Caco-2 (cell line): ENCODE data around the gene BCL10. TPM values are rescaled to one million over a fixed set of nuclear protein-coding genes. Genes with fewer than 3 reads are reported as not detected.

Experiments
- BruUV-seq: library from RNA; stranded (reverse); fragments of 400-500 nt; replicated peaks from 2 replicates; lab custom pipeline; 2021; lab: Mats Ljungman, UMichigan
- CTCF ChIA-PET: fragments of 300-600 bp; sonication (Branson Sonifier 250); formaldehyde crosslinking; loops from one replicate; lab custom pipeline; 2022; ENCODE audit warnings: antibody characterized with exemption; lab: Charles Lee
- POLR2A ChIA-PET: fragments of 300-600 bp; sonication (Branson Sonifier 250); formaldehyde crosslinking; loops from one replicate; lab custom pipeline; 2022; ENCODE audit warnings: antibody characterized with exemption; lab: Charles Lee
- DNase-seq, 2 experiments: peaks; one replicate each; pipeline versions ENCODE4 v3.0.0 to v3.0.0-alpha.2; 2020 to 2022
- H3K27me3 ChIP-seq: replicated peaks from 2 replicates; pipeline ENCODE4 v1.6.0; 2011; ENCODE audit warnings: low read length; ENCODE audit not compliant: control insufficient read depth, insufficient read depth
- H3K36me3 ChIP-seq: 2 replicates; pipeline ENCODE4 v1.5.1; 2011; ENCODE audit warnings: low read length; ENCODE audit not compliant: control insufficient read depth, insufficient read depth
- H3K4me1 ChIP-seq: fragments of 250-450 bp; sonication (Bioruptor Pico); 2 replicates; pipeline ENCODE4 v1.5.1; 2020; ENCODE audit warnings: mild to moderate bottlenecking
- H3K4me3 ChIP-seq: 2 replicates; pipeline ENCODE4 v1.5.1; 2011; ENCODE audit warnings: low read depth, mild to moderate bottlenecking, control low read depth, low read length
- H3K9me3 ChIP-seq: fragments of 250-450 bp; sonication (Bioruptor Pico); 2 replicates; pipeline ENCODE4 v1.5.1; 2020; ENCODE audit warnings: mild to moderate bottlenecking, moderate library complexity
- H3K27ac Mint-ChIP-seq: one replicate; pipeline ENCODE4 v1.8.0; 2022; ENCODE audit warnings: mixed read lengths; ENCODE audit not compliant: unreplicated experiment
- H3K27me3 Mint-ChIP-seq: one replicate; pipeline ENCODE4 v1.8.0; 2022; ENCODE audit warnings: mixed read lengths; ENCODE audit not compliant: insufficient read depth, unreplicated experiment
- H3K36me3 Mint-ChIP-seq: one replicate; pipeline ENCODE4 v1.8.0; 2022; ENCODE audit warnings: mild to moderate bottlenecking, mixed read lengths; ENCODE audit not compliant: insufficient read depth, unreplicated experiment
- H3K4me1 Mint-ChIP-seq: one replicate; pipeline ENCODE4 v1.8.0; 2022; ENCODE audit warnings: low read depth, mixed read lengths; ENCODE audit not compliant: unreplicated experiment
- H3K4me3 Mint-ChIP-seq: one replicate; pipeline ENCODE4 v1.8.0; 2022; ENCODE audit warnings: mild to moderate bottlenecking, moderate library complexity, mixed read lengths; ENCODE audit not compliant: unreplicated experiment
- H3K9me3 Mint-ChIP-seq: one replicate; pipeline ENCODE4 v1.8.0; 2022; ENCODE audit warnings: mixed read lengths; ENCODE audit not compliant: unreplicated experiment
- intact Hi-C: fragments of 100-400 bp; cut with micrococcal nuclease; formaldehyde crosslinking; loops from one replicate; pipeline ENCODE4 v1.10.0; 2022; ENCODE audit not compliant: unreplicated experiment
- total RNA-seq: library from RNA; stranded (reverse); gene quantifications from 2 replicates; pipeline ENCODE4 v1.2.3, GENCODE V29; 2022
- TF ChIP-seq, protein P1 (sequence below), 2 experiments: fragments of 200-600 bp in 1 of 2; IDR thresholded peaks; 1 replicate in 1 of 2; 2 replicates in 1 of 2; pipeline versions ENCODE4 v1.5.1 to v1.8.0; 2011 to 2022; ENCODE audit warnings: antibody characterized with exemption in 1 of 2, control low read depth in 1 of 2, inconsistent platforms in 1 of 2, low read depth in 1 of 2, low read length in 1 of 2, mild to moderate bottlenecking in 1 of 2, moderate library complexity in 1 of 2; ENCODE audit not compliant: insufficient read depth in 1 of 2, severe bottlenecking in 1 of 2, unreplicated experiment in 1 of 2

The BCL10 gene
- total RNA-seq, 1 experiment from 2014 or later: 18.1 TPM

DNA sequence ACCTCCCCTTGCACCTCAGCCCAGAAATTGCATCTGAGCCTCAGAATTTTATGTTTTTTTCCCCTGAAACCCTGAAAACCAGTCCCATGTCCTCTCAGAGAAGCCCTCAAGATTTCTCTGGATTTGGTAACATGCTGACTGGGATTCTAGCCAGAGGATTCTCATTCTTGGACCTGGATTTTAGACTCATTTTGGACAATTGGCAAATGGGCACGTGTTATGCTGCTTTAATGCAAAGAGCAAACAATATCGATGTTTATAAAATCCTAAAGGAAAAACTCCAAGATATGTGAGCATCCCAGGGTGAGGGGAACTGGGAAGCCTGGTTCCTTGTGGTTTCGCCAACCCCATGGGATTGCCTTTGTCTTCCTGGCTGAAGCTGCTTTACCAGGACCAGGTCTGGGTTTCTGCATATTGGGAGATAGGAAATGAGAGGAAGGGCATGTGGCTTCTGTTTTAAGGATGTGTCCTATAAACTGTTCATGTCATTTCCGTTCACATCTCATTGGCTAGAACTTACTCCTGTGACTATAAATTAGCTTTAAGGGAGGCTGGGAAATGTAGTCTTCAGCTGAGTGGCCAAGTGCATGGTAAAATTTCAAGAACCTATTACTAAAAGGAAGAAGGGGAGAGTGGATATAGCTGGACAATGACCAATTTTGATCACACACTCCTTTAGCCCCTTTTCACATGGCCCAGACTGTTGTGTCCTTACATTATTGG, 27.2 kb upstream of the BCL10 start:
- intact Hi-C loops: no loop called here
- Histone ChIP-seq H3K9me3 (no peaks in the 10 kb centered on the region), H3K27me3 (no peaks in the 10 kb centered on the region), H3K4me1 (peaks cover 3% of the 10 kb centered on the region), H3K36me3 (no peaks in the 10 kb centered on the region), H3K4me3 (no peak overlapping the region)
- peaks cover 5% of the 10 kb centered on the region for H3K36me3 Mint-ChIP-seq
- no peaks in the 10 kb centered on the region for H3K9me3 Mint-ChIP-seq
- POLR2A ChIA-PET: no interaction called here
- CTCF ChIA-PET: no interaction called here
- no TSS peak for BruUV-seq
- H3K27me3 Mint-ChIP-seq: no peaks in the 10 kb centered on the region
- H3K4me3 Mint-ChIP-seq: no peak overlapping the region
- H3K27ac Mint-ChIP-seq: no peak overlapping the region
- TF ChIP-seq, protein P1, sequence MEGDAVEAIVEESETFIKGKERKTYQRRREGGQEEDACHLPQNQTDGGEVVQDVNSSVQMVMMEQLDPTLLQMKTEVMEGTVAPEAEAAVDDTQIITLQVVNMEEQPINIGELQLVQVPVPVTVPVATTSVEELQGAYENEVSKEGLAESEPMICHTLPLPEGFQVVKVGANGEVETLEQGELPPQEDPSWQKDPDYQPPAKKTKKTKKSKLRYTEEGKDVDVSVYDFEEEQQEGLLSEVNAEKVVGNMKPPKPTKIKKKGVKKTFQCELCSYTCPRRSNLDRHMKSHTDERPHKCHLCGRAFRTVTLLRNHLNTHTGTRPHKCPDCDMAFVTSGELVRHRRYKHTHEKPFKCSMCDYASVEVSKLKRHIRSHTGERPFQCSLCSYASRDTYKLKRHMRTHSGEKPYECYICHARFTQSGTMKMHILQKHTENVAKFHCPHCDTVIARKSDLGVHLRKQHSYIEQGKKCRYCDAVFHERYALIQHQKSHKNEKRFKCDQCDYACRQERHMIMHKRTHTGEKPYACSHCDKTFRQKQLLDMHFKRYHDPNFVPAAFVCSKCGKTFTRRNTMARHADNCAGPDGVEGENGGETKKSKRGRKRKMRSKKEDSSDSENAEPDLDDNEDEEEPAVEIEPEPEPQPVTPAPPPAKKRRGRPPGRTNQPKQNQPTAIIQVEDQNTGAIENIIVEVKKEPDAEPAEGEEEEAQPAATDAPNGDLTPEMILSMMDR (IDR thresholded peaks at IDR 0.05; ENCODE audit: insufficient read depth in 1 of 2, low read depth in 1 of 2, low read length in 1 of 2, severe bottlenecking in 1 of 2, unreplicated experiment in 1 of 2): no peak
- DNase-seq: no peak
- H3K4me1 Mint-ChIP-seq: no peaks in the 10 kb centered on the region

DNA sequence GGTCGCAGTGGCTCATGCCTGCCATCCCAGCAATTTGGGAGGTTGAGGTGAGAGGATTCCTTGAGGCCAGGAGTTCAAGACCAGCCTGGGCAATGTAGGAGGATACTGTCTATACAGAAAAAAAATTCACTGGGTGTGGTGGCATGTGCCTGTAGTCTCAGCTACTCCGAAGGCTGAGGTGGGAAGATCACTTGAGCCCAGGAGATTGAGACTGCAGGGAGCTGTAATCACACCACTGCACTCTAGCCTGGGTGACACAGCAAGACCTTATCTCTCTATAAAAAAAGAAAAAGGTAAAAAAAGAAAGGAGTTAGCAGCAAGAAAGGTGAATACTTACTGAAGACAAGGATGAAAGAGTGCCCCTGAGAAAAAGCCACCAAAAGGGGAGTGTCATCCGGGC, 23.7 kb upstream of the BCL10 start:
- DNase-seq: no peak
- H3K9me3 ChIP-seq: no peaks in the 10 kb centered on the region
- POLR2A ChIA-PET: interaction anchor here (0.6 kb wide), 1 partner anchor 44 kb away, joined by 3 read pairs; no protein-coding TSS in a partner anchor
- H3K27me3 Mint-ChIP-seq: no peaks in the 10 kb centered on the region
- H3K4me1 ChIP-seq: peaks cover 13% of the 10 kb centered on the region
- no peak overlapping the region for H3K4me3 ChIP-seq
- BruUV-seq: no TSS peak
- CTCF ChIA-PET: no interaction called here
- H3K36me3 Mint-ChIP-seq: peaks cover 4% of the 10 kb centered on the region
- TF ChIP-seq, protein P1 (IDR thresholded peaks at IDR 0.05; ENCODE audit: insufficient read depth in 1 of 2, low read depth in 1 of 2, low read length in 1 of 2, severe bottlenecking in 1 of 2, unreplicated experiment in 1 of 2): no peak
- no peaks in the 10 kb centered on the region for H3K36me3 ChIP-seq
- H3K4me1 Mint-ChIP-seq: peaks cover 19% of the 10 kb centered on the region
- intact Hi-C loops: no loop called here
- H3K9me3 Mint-ChIP-seq: no peaks in the 10 kb centered on the region
- no peaks in the 10 kb centered on the region for H3K27me3 ChIP-seq
- H3K4me3 Mint-ChIP-seq: no peak overlapping the region
- no peak overlapping the region for H3K27ac Mint-ChIP-seq

DNA sequence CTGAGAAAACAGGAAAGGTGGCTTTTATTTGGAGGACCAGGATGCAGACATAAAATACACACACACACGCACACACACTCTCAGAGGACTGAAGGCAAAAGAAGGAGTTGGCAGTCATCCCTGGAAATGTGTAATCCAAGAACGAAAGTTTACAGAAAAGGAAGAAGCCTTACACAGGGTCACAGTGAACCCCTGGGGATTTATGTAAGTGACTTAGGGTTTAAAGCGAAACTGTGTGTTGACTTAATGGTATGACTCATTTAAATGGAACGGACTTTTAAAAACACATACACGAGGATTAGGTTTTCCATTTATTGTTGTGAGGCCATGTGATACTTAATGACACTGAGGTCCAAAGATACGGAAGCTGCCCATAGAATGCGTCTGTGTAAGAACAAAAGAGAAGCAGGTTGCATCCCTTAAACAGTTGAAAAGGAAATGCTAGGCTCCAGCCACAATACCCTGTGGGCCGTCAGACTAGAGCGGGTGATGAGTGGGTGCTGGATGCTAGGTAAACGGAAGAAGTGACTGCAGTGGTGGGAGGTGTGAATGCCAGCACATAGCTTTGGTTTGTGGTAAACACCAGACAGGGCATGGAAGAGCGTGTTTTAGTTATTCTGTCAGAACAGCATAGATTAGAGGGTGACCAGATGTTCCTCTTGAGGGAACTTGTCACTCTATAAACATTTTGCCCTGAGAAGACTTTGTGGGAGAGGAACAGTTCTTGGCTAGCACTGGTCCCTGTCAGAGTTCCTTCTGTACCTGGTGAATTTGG, 21.6 kb upstream of the BCL10 start:
- Histone ChIP-seq H3K36me3 (no peaks in the 10 kb centered on the region), H3K4me1 (peaks cover 13% of the 10 kb centered on the region), H3K9me3 (no peaks in the 10 kb centered on the region), H3K4me3 (no peak overlapping the region), H3K27me3 (no peaks in the 10 kb centered on the region)
- TF ChIP-seq, protein P1 (IDR thresholded peaks at IDR 0.05; ENCODE audit: insufficient read depth in 1 of 2, low read depth in 1 of 2, low read length in 1 of 2, severe bottlenecking in 1 of 2, unreplicated experiment in 1 of 2): no peak
- POLR2A ChIA-PET: no interaction called here
- no peaks in the 10 kb centered on the region for H3K27me3 Mint-ChIP-seq
- peaks cover 4% of the 10 kb centered on the region for H3K36me3 Mint-ChIP-seq
- intact Hi-C loops: loop anchor here (2.0 kb wide), 1 partner anchor 21 kb away; the partner anchor contains the start of gene BCL10
- peaks cover 19% of the 10 kb centered on the region for H3K4me1 Mint-ChIP-seq
- peak overlapping the region; percentile 50 for H3K27ac Mint-ChIP-seq
- BruUV-seq: no TSS peak
- CTCF ChIA-PET: no interaction called here
- DNase-seq: no peak
- no peaks in the 10 kb centered on the region for H3K9me3 Mint-ChIP-seq
- H3K4me3 Mint-ChIP-seq: peak overlapping the region; percentile 47
